ENCODE data around the gene BCL10. TPM values are rescaled to one million over a fixed set of nuclear protein-coding genes. Genes with fewer than 3 reads are reported as not detected.

Gene BCL10
- total RNA-seq, 1 experiment from 2014 or later: 24.2 TPM

GRCh38 chr1:85224295-85224694 is 52.1 kb downstream of the BCL10 start (continued):
- TF ChIP-seq ZNF121 (CRISPR knock-in tag; IDR thresholded peaks at IDR 0.05): no peak
- TF ChIP-seq NR3C1 (CRISPR knock-in tag; conservative IDR thresholded peaks at IDR 0.05; ENCODE audit: low read depth): no peak
- TF ChIP-seq FOXP1 (CRISPR knock-in tag; IDR thresholded peaks at IDR 0.05; ENCODE audit: borderline replicate concordance): no peak
- no peak for TF ChIP-seq SMAD4 (CRISPR knock-in tag; IDR thresholded peaks at IDR 0.05)
- no peak for TF ChIP-seq NFE2L1 (CRISPR knock-in tag; IDR thresholded peaks at IDR 0.05)
- TF ChIP-seq, protein P1, sequence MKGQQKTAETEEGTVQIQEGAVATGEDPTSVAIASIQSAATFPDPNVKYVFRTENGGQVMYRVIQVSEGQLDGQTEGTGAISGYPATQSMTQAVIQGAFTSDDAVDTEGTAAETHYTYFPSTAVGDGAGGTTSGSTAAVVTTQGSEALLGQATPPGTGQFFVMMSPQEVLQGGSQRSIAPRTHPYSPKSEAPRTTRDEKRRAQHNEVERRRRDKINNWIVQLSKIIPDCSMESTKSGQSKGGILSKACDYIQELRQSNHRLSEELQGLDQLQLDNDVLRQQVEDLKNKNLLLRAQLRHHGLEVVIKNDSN (CRISPR knock-in tag; IDR thresholded peaks at IDR 0.05): no peak

GRCh38 chr1:85223334-85223733 is 53.1 kb downstream of the BCL10 start:
- Mint-ChIP-seq H3K27me3 (ENCODE audit: low read depth) (no peaks in the 10 kb centered on the region), H3K4me3 (no peak overlapping the region), H3K4me1 (peaks cover 51% of the 10 kb centered on the region), H3K36me3 (no peaks in the 10 kb centered on the region), H3K9me3 (no peaks in the 10 kb centered on the region), H3K27ac (no peak overlapping the region)
- ATAC-seq: no peak
- CTCF ChIA-PET: interaction anchor here (1.4 to 3.4 kb wide), 2 partner anchors 36 to 114 kb away, joined by 6 to 19 read pairs; partner anchors contain the start of gene C1orf52
- DNase-seq (ENCODE audit: low spot score): no peak
- POLR2A ChIA-PET: no interaction called here
- TF ChIP-seq ZSCAN18 (CRISPR knock-in tag; IDR thresholded peaks at IDR 0.05): no peak
- TF ChIP-seq FOXP1 (CRISPR knock-in tag; IDR thresholded peaks at IDR 0.05; ENCODE audit: borderline replicate concordance): no peak
- no peak for TF ChIP-seq EMX1 (CRISPR knock-in tag; IDR thresholded peaks at IDR 0.05)
- TF ChIP-seq ZNF671 (CRISPR knock-in tag; IDR thresholded peaks at IDR 0.05): no peak
- TF ChIP-seq NR2C2 (CRISPR knock-in tag; IDR thresholded peaks at IDR 0.05): no peak
- no peak for TF ChIP-seq MYBL2 (CRISPR knock-in tag; IDR thresholded peaks at IDR 0.05)
- no peak for TF ChIP-seq ZNF121 (CRISPR knock-in tag; IDR thresholded peaks at IDR 0.05)

DNA sequence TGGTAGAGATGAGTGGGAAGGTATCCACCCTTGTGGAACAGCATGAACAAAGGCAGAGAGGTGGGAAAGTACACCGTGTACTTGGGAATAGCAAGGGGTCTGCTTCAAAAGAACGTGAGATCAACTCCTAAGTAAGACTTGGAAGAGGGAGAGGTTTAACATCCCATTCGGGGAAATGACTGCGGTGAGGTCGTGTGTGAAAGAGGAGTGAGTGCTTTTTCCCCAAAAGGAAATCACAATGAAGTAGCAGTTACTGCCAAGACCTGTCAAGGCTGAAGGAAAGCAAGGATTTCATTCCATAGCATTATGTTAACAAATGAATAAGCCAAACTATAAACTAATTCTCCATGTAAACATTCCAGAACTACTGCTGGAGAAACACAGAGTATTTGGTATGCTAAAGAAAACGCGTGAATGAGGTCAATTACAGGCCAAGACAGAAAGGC is 55.7 kb downstream of the BCL10 start:
- Mint-ChIP-seq H3K27me3 (ENCODE audit: low read depth) (no peaks in the 10 kb centered on the region), H3K4me1 (peaks cover 46% of the 10 kb centered on the region), H3K36me3 (no peaks in the 10 kb centered on the region), H3K27ac (no peak overlapping the region), H3K9me3 (0 out of 2 replicates have a peak, but pooled peaks cover 5% of the 10 kb centered on the region), H3K4me3 (no peak overlapping the region)
- DNase-seq (ENCODE audit: low spot score) (no peak), ATAC-seq (no peak)
- POLR2A ChIA-PET: no interaction called here
- CTCF ChIA-PET: interaction anchor here (1.3 to 2.8 kb wide), 2 partner anchors 39 to 276 kb away, joined by 6 to 8 read pairs; partner anchors contain the start of gene C1orf52
- TF ChIP-seq NFYB (CRISPR knock-in tag; conservative IDR thresholded peaks at IDR 0.05; ENCODE audit: low read depth): no peak
- TF ChIP-seq ZNF416 (CRISPR knock-in tag; IDR thresholded peaks at IDR 0.05): no peak
- no peak for TF ChIP-seq CREM (CRISPR knock-in tag; IDR thresholded peaks at IDR 0.05)
- TF ChIP-seq ZMAT4 (CRISPR knock-in tag; IDR thresholded peaks at IDR 0.05): no peak
- TF ChIP-seq CREB1 (CRISPR knock-in tag; IDR thresholded peaks at IDR 0.05): no peak
- TF ChIP-seq HMGA2 (CRISPR knock-in tag; IDR thresholded peaks at IDR 0.05): no peak
- TF ChIP-seq, protein P2, sequence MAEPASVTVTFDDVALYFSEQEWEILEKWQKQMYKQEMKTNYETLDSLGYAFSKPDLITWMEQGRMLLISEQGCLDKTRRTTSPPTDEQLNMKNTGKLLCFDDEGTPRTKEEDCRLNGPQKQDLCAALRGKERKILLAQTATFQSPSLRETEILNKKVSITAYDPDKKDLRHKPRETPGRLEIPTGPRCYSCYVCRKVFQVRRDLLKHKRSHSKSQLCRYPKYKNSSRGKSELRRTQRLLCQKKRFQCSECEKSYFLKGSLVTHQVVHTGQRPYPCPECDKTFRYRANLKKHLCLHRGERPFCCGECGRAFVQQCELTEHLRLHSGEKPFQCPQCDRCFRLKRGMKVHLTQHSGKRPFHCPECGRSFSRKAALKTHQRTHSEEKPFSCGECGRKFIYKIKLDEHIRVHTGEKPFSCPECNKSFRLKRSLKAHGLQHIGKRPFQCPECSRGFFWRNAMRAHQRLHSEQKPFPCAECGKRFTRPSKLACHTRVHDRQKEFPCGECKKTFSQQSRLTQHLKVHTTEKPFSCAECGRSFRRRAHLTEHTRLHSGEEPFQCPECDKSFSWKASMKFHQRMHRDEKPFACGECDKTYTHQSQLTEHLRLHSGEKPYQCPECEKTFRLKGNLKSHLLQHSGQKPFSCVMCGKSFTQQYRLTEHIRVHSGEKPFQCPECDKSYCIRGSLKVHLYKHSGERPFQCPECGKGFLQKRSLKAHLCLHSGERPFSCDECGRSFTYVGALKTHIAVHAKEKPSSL (CRISPR knock-in tag; conservative IDR thresholded peaks at IDR 0.05): no peak
- TF ChIP-seq, protein P3, sequence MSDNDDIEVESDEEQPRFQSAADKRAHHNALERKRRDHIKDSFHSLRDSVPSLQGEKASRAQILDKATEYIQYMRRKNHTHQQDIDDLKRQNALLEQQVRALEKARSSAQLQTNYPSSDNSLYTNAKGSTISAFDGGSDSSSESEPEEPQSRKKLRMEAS (CRISPR knock-in tag; IDR thresholded peaks at IDR 0.05): no peak
- no peak for TF ChIP-seq ZSCAN18 (CRISPR knock-in tag; IDR thresholded peaks at IDR 0.05)
- TF ChIP-seq, protein P4, sequence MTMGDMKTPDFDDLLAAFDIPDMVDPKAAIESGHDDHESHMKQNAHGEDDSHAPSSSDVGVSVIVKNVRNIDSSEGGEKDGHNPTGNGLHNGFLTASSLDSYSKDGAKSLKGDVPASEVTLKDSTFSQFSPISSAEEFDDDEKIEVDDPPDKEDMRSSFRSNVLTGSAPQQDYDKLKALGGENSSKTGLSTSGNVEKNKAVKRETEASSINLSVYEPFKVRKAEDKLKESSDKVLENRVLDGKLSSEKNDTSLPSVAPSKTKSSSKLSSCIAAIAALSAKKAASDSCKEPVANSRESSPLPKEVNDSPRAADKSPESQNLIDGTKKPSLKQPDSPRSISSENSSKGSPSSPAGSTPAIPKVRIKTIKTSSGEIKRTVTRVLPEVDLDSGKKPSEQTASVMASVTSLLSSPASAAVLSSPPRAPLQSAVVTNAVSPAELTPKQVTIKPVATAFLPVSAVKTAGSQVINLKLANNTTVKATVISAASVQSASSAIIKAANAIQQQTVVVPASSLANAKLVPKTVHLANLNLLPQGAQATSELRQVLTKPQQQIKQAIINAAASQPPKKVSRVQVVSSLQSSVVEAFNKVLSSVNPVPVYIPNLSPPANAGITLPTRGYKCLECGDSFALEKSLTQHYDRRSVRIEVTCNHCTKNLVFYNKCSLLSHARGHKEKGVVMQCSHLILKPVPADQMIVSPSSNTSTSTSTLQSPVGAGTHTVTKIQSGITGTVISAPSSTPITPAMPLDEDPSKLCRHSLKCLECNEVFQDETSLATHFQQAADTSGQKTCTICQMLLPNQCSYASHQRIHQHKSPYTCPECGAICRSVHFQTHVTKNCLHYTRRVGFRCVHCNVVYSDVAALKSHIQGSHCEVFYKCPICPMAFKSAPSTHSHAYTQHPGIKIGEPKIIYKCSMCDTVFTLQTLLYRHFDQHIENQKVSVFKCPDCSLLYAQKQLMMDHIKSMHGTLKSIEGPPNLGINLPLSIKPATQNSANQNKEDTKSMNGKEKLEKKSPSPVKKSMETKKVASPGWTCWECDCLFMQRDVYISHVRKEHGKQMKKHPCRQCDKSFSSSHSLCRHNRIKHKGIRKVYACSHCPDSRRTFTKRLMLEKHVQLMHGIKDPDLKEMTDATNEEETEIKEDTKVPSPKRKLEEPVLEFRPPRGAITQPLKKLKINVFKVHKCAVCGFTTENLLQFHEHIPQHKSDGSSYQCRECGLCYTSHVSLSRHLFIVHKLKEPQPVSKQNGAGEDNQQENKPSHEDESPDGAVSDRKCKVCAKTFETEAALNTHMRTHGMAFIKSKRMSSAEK (CRISPR knock-in tag; IDR thresholded peaks at IDR 0.05; ENCODE audit: borderline replicate concordance): no peak
- no peak for TF ChIP-seq TEAD1 (CRISPR knock-in tag; IDR thresholded peaks at IDR 0.05)
- TF ChIP-seq ZNF512 (CRISPR knock-in tag; IDR thresholded peaks at IDR 0.05; ENCODE audit: borderline replicate concordance): no peak

Data from WTC11 (cell line).